ENCODE results near the gene S100B. TPM values are rescaled to one million over a fixed set of nuclear protein-coding genes. Genes with fewer than 3 reads are reported as not detected.

S100B gene
- total and polyA plus RNA-seq, 9 of the 15 experiments (the other 6 are each of a cell fraction or from before 2014, with no cell fraction given): not detected

- TF ChIP-seq HMGXB4 (CRISPR knock-in tag; IDR thresholded peaks at IDR 0.05) (peak; percentile 72; the same call in 1 of the 2 replicates), CHCHD3 (CRISPR knock-in tag; IDR thresholded peaks at IDR 0.05) (no peak; the same call in 1 of the 2 replicates), ATF6 (CRISPR knock-in tag; IDR thresholded peaks at IDR 0.05) (peak; percentile 91; the same call in 1 of the 2 replicates), TEAD1 (CRISPR knock-in tag; IDR thresholded peaks at IDR 0.05) (peak; percentile 24 to 97; a peak in 3 of 4 replicates), THRA (IDR thresholded peaks at IDR 0.05) (no peak), IRF1 (CRISPR knock-in tag; IDR thresholded peaks at IDR 0.05; ENCODE audit: borderline replicate concordance) (no peak), ZBTB9 (CRISPR knock-in tag; IDR thresholded peaks at IDR 0.05) (peak; percentile 93), RAD51 (IDR thresholded peaks at IDR 0.05; ENCODE audit: borderline replicate concordance, low read depth) (no peak), SIN3B (IDR thresholded peaks at IDR 0.05; ENCODE audit: low read depth) (no peak), ZNF354B (CRISPR knock-in tag; IDR thresholded peaks at IDR 0.05) (no peak), TRIM24 (IDR thresholded peaks at IDR 0.05) (0 out of 4 replicates have a peak, but pooled peaks of 1 of the 2 experiments have one; percentile 10), ZNF77 (CRISPR knock-in tag; IDR thresholded peaks at IDR 0.05) (no peak), ZNF609 (CRISPR knock-in tag; IDR thresholded peaks at IDR 0.05; ENCODE audit: borderline replicate concordance) (0 out of 2 replicates have a peak, but pooled peaks have one; percentile 81), ZNF140 (CRISPR knock-in tag; IDR thresholded peaks at IDR 0.05) (no peak)
Measured at GRCh38 chr21:46635324-46636180, 30.7 kb upstream of the S100B start, which contains the start of gene PRMT2 (continued).

Measured in K562 (cell line).